ENCODE data around the gene DDAH2. TPM values are rescaled to one million over a fixed set of nuclear protein-coding genes. Genes with fewer than 3 reads are reported as not detected.

DDAH2 gene
- total and polyA plus RNA-seq, 4 donors: 62.9 to 207 (median 168) TPM

DNA sequence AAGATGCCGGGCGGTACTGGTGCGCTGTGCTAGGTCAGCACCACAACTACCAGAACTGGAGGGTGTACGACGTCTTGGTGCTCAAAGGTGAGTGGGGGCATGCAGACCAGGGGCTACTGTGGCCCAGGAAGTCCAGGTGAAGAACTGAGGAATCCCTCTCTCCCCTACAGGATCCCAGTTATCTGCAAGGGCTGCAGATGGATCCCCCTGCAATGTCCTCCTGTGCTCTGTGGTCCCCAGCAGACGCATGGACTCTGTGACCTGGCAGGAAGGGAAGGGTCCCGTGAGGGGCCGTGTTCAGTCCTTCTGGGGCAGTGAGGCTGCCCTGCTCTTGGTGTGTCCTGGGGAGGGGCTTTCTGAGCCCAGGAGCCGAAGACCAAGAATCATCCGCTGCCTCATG, 21.4 kb downstream of the DDAH2 start:
- Histone ChIP-seq H3K4me1 (ENCODE audit: control insufficient read depth, insufficient read depth, low read length) (peaks cover 7% of the 10 kb centered on the region), H3K36me3 (ENCODE audit: control insufficient read depth, insufficient read depth, low read length) (no peaks in the 10 kb centered on the region), H3K27me3 (ENCODE audit: control insufficient read depth, insufficient read depth, low read length) (no peaks in the 10 kb centered on the region), H3K27ac (ENCODE audit: low read depth, low read length) (no peak overlapping the region), H3K4me3 (ENCODE audit: low read depth, low read length) (no peak overlapping the region), H3K9me3 (ENCODE audit: control insufficient read depth, insufficient read depth, low read length) (no peaks in the 10 kb centered on the region)
- WGBS (ENCODE audit: insufficient coverage): 88% methylated on average over 3 of the region's 10 CpGs
- no peak for DNase-seq (ENCODE audit: low read depth in 4 of 6, low spot score in 6 of 6)

DNA sequence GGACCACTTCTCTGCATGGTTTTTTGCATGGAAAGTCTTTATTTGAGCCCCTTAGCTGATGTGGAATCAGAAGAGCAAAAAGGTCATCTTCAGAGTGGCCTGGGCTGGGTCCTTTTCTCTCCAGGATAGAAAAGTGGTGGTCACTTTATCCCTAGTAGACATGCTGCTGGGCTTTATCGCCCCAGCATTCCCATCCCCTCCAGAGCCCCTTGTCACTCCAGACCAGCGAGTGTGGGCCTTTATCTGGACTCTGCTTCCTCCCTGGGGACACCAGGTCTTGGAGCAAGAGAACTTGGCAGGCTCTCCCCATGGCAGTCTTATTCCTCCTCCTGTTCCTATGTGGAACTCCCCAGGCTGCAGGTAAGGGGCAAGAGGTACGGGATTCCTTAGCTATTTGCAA, 22.5 kb downstream of the DDAH2 start, which contains the start of gene LY6G6F:
LY6G6F (plus strand) TSS at position 268 of the 400 bp plus-strand sequence; CDS start at position 309, 41 bp downstream.
- Histone ChIP-seq H3K27ac (ENCODE audit: low read depth, low read length) (no peak within 1 kb of the TSS), H3K27me3 (ENCODE audit: control insufficient read depth, insufficient read depth, low read length) (no peaks in the 10 kb centered on the region), H3K9me3 (ENCODE audit: control insufficient read depth, insufficient read depth, low read length) (no peaks in the 10 kb centered on the region), H3K36me3 (ENCODE audit: control insufficient read depth, insufficient read depth, low read length) (no peaks in the 10 kb centered on the region), H3K4me1 (ENCODE audit: control insufficient read depth, insufficient read depth, low read length) (peaks cover 14% of the 10 kb centered on the region), H3K4me3 (ENCODE audit: low read depth, low read length) (no peak within 1 kb of the TSS)
- 88% methylated on average over 2 of the region's 3 CpGs for WGBS (ENCODE audit: insufficient coverage)
- DNase-seq (ENCODE audit: low read depth in 4 of 6, low spot score in 6 of 6): no peak

DNA sequence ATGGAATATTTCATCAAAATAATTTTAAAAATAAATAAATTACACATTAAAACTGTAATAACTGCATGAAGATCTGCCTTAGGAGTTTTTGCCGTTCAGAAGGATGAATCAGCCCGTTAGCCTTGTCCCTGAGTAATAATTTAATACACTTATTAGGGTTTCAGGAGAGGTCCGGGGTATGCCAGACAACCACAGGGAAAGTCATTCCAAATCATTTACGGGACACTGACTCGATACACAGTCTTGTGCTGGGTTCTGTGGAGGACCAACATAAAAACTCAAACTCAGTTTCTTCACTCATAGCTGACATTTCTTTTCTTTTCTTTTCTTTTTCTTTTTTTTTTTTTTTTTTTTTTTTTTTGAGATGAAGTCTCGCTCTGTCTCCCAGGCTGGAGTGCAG, 23.2 kb downstream of the DDAH2 start:
- H3K4me3 ChIP-seq (ENCODE audit: low read depth, low read length): no peak overlapping the region
- WGBS (ENCODE audit: insufficient coverage): no CpG with 5 or more reads among the region's 6 CpGs
- peaks cover 19% of the 10 kb centered on the region for H3K4me1 ChIP-seq (ENCODE audit: control insufficient read depth, insufficient read depth, low read length)
- no peaks in the 10 kb centered on the region for H3K9me3 ChIP-seq (ENCODE audit: control insufficient read depth, insufficient read depth, low read length)
- H3K36me3 ChIP-seq (ENCODE audit: control insufficient read depth, insufficient read depth, low read length): peaks cover 3% of the 10 kb centered on the region
- no peak for DNase-seq (ENCODE audit: low read depth in 4 of 6, low spot score in 6 of 6)
- H3K27me3 ChIP-seq (ENCODE audit: control insufficient read depth, insufficient read depth, low read length): no peaks in the 10 kb centered on the region
- no peak overlapping the region for H3K27ac ChIP-seq (ENCODE audit: low read depth, low read length)

DNA sequence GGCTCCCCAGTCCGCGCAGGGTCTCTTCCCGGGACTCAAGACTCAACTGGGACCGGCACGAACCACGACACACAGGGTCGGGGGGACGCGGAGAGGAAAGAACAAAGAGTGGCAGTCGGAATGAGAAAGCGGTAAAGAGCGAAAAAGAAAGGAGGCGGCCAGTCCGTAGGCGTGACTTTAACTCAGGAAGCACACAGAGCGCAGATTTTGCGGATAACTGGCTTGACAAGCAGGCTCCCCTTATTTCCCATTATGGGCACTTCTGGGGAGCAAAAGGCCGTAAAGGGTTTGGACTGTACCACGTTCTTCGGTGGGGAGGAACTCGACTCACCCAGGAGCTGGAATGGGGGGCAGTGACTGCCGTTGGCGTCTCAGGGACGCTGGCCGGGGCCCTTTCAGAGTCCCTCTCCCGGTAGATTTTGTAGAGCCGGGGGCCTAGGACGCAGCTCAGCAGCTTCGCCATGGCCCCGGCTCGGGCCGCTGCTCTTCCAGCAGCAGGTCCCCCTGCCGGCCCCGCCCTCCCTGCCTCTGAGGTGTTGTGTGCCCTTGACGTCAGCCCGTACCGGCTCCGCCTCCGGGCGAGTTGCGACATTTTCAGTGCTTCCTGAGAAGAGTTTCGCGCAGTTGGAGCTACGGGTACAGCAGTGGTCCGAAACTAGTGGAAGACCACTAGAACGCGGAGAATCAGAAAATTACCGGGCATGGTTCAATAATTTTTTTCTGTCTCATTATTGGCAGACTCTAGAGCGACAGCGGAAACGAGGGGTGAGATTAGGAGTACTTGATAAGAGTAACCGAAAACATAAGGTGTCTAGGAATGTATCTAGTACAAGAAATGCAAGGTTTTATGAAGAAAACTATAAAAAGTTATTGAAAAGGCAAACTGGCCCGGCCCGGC, 26.0 kb downstream of the DDAH2 start, which contains the start of gene ABHD16A:
ABHD16A (minus strand) TSS at position 506 of the 898 bp plus-strand sequence; CDS start at position 463, 43 bp downstream.
- peaks cover 20% of the 10 kb centered on the region for H3K36me3 ChIP-seq (ENCODE audit: control insufficient read depth, insufficient read depth, low read length)
- no peaks in the 10 kb centered on the region for H3K9me3 ChIP-seq (ENCODE audit: control insufficient read depth, insufficient read depth, low read length)
- H3K27ac ChIP-seq (ENCODE audit: low read depth, low read length): peak within 1 kb of the TSS; percentile 100
- peak; percentile 95 to 100 (median 98) for DNase-seq (ENCODE audit: low read depth in 4 of 6, low spot score in 6 of 6)
- no peaks in the 10 kb centered on the region for H3K27me3 ChIP-seq (ENCODE audit: control insufficient read depth, insufficient read depth, low read length)
- WGBS (ENCODE audit: insufficient coverage): 2% methylated on average over 54 of the region's 54 CpGs
- H3K4me1 ChIP-seq (ENCODE audit: control insufficient read depth, insufficient read depth, low read length): peaks cover 22% of the 10 kb centered on the region
- H3K4me3 ChIP-seq (ENCODE audit: low read depth, low read length): peak within 1 kb of the TSS; percentile 100

DNA sequence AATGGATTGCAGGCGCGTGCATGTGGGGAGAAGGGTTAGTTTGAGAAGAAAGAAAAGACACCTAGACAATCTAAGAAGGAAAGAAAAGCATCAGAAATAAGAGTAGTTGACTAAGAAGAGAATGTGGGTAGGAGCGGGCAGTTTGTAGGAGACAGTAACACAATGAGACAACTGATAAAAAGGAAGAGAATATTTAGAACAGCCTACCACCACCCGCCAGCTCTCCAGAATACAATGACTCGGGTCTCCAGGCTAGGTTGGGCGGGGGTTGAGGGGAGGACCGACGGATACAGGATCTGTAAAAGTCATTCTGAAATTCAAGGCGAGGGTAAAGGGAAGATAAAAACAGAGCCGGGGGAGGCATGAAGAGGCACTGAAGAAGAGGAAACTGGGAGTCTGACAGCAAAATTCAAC, 26.7 kb downstream of the DDAH2 start:
- Histone ChIP-seq H3K9me3 (ENCODE audit: control insufficient read depth, insufficient read depth, low read length) (no peaks in the 10 kb centered on the region), H3K27me3 (ENCODE audit: control insufficient read depth, insufficient read depth, low read length) (no peaks in the 10 kb centered on the region), H3K4me1 (ENCODE audit: control insufficient read depth, insufficient read depth, low read length) (peaks cover 22% of the 10 kb centered on the region), H3K4me3 (ENCODE audit: low read depth, low read length) (peak overlapping the region; percentile 100), H3K36me3 (ENCODE audit: control insufficient read depth, insufficient read depth, low read length) (peaks cover 23% of the 10 kb centered on the region), H3K27ac (ENCODE audit: low read depth, low read length) (peak overlapping the region; percentile 100)
- 0% methylated on average over 4 of the region's 10 CpGs for WGBS (ENCODE audit: insufficient coverage)
- DNase-seq (ENCODE audit: low read depth in 4 of 6, low spot score in 6 of 6): no peak

DNA sequence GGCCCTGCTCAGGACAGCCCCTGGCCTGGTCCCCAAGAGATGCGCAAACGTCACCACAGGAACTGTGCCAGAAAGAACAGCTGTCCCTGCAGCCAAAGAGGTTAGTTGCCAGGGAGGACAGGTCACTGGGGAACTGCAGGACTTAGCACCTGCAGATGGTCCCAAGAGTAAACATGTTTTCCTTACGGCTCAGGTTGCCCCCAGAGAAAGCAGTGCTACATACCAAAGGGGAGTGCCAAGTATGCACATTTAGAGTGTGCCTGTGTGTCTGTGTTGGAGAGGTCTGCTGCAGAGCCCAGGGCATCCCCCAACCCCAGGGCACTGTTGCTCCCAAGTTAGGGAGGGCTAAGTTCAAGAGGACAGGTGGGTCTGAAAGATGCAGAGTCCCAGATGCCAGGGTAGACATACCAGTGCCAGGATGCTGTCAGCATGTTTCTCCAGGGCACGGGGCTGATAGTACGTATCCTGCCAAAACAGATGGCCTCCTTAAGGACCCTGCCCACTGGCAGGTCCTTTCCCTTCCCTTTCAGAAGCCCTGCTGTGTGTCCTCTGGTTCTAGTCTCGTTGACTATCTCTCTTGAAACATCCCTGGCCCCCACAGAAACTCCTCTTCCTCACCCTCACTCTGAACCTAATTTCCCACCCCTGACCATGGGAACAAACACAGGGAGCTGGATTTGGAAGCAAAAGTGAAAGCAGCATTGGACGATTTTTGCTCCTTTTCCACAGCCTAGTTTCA, 27.3 kb downstream of the DDAH2 start:
- peak in 2 of 6 donors; percentile 8 to 39 for DNase-seq (ENCODE audit: low read depth in 4 of 6, low spot score in 6 of 6)
- H3K36me3 ChIP-seq (ENCODE audit: control insufficient read depth, insufficient read depth, low read length): peaks cover 26% of the 10 kb centered on the region
- peak overlapping the region; percentile 100 for H3K4me3 ChIP-seq (ENCODE audit: low read depth, low read length)
- H3K4me1 ChIP-seq (ENCODE audit: control insufficient read depth, insufficient read depth, low read length): peaks cover 22% of the 10 kb centered on the region
- no peaks in the 10 kb centered on the region for H3K9me3 ChIP-seq (ENCODE audit: control insufficient read depth, insufficient read depth, low read length)
- no peaks in the 10 kb centered on the region for H3K27me3 ChIP-seq (ENCODE audit: control insufficient read depth, insufficient read depth, low read length)
- peak overlapping the region; percentile 100 for H3K27ac ChIP-seq (ENCODE audit: low read depth, low read length)
- 20% methylated on average over 6 of the region's 7 CpGs for WGBS (ENCODE audit: insufficient coverage)

DNA sequence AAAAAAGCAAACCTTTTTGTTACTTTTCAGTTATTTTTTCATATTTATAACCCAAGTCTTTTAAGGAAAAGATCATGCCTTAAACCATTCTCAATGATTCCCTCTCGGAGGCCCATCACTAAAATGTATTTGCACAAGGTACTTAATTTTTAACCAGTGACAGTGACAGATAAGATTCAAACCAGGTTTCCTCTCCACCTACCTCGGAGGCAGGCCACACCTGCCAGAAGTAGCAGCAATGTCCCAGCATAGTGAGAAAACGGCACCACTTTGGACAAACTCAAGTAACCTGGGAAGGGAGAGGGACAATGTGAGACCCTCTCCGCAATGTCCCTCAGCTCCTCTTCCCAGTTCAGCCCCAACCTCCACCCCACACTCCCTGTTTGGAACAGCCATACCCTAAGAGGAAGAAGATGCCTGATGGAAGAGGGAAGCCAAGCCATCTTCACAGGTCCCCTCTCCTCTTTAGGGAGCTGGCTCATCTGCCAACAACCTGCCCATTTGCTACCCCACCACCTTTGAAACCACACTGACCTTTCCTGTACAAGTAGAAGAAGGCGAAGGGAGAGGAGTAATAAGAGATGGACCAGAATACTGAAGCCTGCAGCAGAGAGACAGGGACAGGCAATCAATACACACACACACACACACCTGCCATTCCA, 28.2 kb downstream of the DDAH2 start:
- H3K27me3 ChIP-seq (ENCODE audit: control insufficient read depth, insufficient read depth, low read length): no peaks in the 10 kb centered on the region
- DNase-seq (ENCODE audit: low read depth in 4 of 6, low spot score in 6 of 6): no peak
- no peak overlapping the region for H3K4me3 ChIP-seq (ENCODE audit: low read depth, low read length)
- H3K36me3 ChIP-seq (ENCODE audit: control insufficient read depth, insufficient read depth, low read length): peaks cover 36% of the 10 kb centered on the region
- H3K9me3 ChIP-seq (ENCODE audit: control insufficient read depth, insufficient read depth, low read length): no peaks in the 10 kb centered on the region
- 100% methylated on average over 1 of the region's 5 CpGs for WGBS (ENCODE audit: insufficient coverage)
- H3K27ac ChIP-seq (ENCODE audit: low read depth, low read length): no peak overlapping the region
- peaks cover 22% of the 10 kb centered on the region for H3K4me1 ChIP-seq (ENCODE audit: control insufficient read depth, insufficient read depth, low read length)

DNA sequence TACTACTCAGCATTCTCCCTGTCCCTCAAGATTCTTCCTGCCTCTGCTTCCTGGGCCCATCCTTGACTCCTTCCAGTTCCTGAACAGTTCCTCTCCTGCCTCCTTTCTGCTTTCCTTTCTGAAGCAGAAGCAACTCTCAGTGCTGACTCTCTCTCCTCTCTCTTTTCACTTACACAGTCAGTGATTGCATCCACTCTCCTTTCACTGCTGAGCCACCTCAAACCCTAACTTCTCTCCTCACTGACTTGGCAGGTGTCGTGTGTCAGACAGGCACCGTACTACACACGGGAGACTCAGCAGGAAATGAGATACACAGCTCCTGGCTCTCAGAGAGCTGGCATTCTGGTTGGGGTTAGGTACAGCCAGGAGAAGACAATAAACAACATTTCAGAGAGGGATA, 31.5 kb downstream of the DDAH2 start:
- DNase-seq (ENCODE audit: low read depth in 4 of 6, low spot score in 6 of 6): no peak
- Histone ChIP-seq H3K36me3 (ENCODE audit: control insufficient read depth, insufficient read depth, low read length) (peaks cover 67% of the 10 kb centered on the region), H3K9me3 (ENCODE audit: control insufficient read depth, insufficient read depth, low read length) (no peaks in the 10 kb centered on the region), H3K27ac (ENCODE audit: low read depth, low read length) (no peak overlapping the region), H3K4me1 (ENCODE audit: control insufficient read depth, insufficient read depth, low read length) (peaks cover 14% of the 10 kb centered on the region), H3K4me3 (ENCODE audit: low read depth, low read length) (no peak overlapping the region), H3K27me3 (ENCODE audit: control insufficient read depth, insufficient read depth, low read length) (no peaks in the 10 kb centered on the region)
- 67% methylated on average over 1 of the region's 3 CpGs for WGBS (ENCODE audit: insufficient coverage)

DNA sequence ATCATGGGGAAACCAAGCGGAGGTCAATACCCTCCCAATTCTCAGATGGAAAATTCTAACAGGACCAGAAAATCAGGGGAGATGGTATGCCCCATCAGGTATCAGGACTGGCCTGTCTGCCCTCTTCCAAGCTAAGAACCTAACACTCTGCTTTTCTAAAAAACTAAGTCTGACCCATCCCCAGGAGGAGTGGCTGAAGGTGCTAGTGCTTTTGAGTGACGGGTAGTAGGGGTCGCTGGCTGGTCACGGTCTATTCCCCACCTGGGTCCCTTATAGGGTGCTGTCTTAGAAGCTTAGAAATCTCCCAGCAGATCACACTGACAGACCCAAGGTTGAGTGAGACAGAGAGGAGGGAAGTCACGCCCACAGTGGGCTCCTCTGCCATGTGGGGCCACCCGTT, 35.6 kb downstream of the DDAH2 start:
- Histone ChIP-seq H3K9me3 (ENCODE audit: control insufficient read depth, insufficient read depth, low read length) (no peaks in the 10 kb centered on the region), H3K27ac (ENCODE audit: low read depth, low read length) (no peak overlapping the region), H3K36me3 (ENCODE audit: control insufficient read depth, insufficient read depth, low read length) (peaks cover 85% of the 10 kb centered on the region), H3K4me3 (ENCODE audit: low read depth, low read length) (no peak overlapping the region), H3K4me1 (ENCODE audit: control insufficient read depth, insufficient read depth, low read length) (no peaks in the 10 kb centered on the region), H3K27me3 (ENCODE audit: control insufficient read depth, insufficient read depth, low read length) (no peaks in the 10 kb centered on the region)
- 80% methylated on average over 1 of the region's 6 CpGs for WGBS (ENCODE audit: insufficient coverage)
- DNase-seq (ENCODE audit: low read depth in 4 of 6, low spot score in 6 of 6): no peak
